Epithelial cell of proximal tubule (primary cell): ENCODE data around the gene MPIG6B. TPM values are rescaled to one million over a fixed set of nuclear protein-coding genes. Genes with fewer than 3 reads are reported as not detected.

ENCODE experiments used
- DNase-seq: peaks from one replicate; pipeline ENCODE4 v3.0.0-alpha.2; 2011; ENCODE audit warnings: low read depth
- H3K4me3 ChIP-seq: 2 replicates; pipeline ENCODE4 v1.5.1; 2011; ENCODE audit warnings: low read depth, mild to moderate bottlenecking, low read length
- CTCF ChIP-seq: conservative IDR thresholded peaks from 2 replicates; pipeline ENCODE4 v1.5.1; 2012; ENCODE audit warnings: low read depth, mild to moderate bottlenecking, low read length
- total RNA-seq: library from RNA; depleted of rRNA; stranded (reverse); fragments of >200 nt; gene quantifications from 2 replicates; pipeline ENCODE4 v1.2.3, GENCODE V29; 2015

Gene MPIG6B
- total RNA-seq, 1 donor from 2014 or later: not detected

- DNase-seq: no peak
- peak overlapping the region; percentile 95 for H3K4me3 ChIP-seq
- TF ChIP-seq CTCF: no peak
Observed at GRCh38 chr6:31734247-31734820, 11.2 kb downstream of the MPIG6B start.

GRCh38 chr6:31734821-31735406 is 11.7 kb downstream of the MPIG6B start:
- no peak for TF ChIP-seq CTCF
- DNase-seq: no peak
- peak overlapping the region; percentile 95 for H3K4me3 ChIP-seq

- TF ChIP-seq CTCF: no peak
- no peak for DNase-seq
- H3K4me3 ChIP-seq: peak within 1 kb of the TSS; percentile 95
Observed at GRCh38 chr6:31736021-31736767, 13.0 kb downstream of the MPIG6B start, which contains the start of gene CLIC1. Gene CLIC1 (minus strand): TSS chr6:31736530. CDS start chr6:31736300, 230 bp downstream.

DNA sequence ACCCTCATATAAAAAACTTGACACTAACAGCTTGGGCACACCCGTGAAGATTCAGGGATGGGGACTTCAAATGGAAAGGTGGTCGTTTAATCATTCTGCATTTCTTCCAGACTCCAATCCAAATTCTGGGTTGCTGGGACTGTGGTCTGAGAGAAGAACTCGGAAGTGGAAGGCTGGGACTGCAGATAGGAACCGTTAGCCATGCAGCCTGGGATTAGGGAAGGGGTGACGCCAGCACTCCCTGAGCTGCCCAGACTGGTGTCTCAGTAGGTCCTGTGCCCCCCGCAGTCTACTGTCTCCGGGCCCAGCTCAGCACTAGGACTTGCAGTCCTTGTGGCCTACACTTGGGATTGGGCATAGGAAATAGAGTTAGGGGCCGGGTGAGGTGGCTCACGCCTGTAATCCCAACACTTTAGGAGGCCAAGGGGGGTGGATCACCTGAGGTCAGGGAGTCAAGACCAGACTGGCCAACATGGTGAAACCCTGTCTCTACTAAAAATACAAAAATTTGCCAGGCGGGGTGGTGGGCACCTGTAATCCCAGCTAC is 13.7 kb downstream of the MPIG6B start:
- peak overlapping the region; percentile 95 for H3K4me3 ChIP-seq
- DNase-seq: no peak
- TF ChIP-seq CTCF: no peak

DNA sequence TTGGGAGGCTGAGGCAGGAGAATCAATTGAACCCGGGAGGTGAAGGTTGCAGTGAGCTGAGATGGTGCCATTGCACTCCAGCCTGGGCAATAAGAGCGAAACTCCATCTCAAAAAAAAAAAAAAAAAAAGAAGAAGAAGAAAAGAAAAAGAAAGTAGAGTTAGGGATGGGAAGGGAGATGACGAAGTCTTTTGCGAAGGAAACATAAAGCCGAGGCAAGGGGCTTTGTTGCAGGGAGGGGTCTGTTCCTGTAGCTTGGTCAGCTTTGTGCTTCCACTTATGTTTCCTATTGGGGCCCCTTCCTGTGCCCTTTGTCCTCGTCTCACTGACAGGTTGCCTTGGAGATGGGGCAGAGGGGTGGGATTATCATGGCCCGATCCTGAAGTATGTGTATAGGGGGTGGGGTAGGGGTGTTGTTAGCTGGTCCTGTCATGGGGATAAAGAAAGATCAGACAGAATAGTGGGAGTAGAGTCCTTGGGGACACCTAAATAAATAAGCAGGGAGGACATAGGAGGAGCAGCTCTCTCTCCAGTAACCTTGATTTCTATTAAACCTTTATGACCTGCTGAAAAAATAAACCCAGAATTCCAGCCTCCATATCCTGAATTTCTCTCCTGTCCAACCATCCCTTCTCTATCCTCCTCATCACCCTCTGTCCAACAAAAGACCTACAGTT is 14.3 kb downstream of the MPIG6B start:
- no peak for TF ChIP-seq CTCF
- no peak for DNase-seq
- peak overlapping the region; percentile 49 for H3K4me3 ChIP-seq

DNA sequence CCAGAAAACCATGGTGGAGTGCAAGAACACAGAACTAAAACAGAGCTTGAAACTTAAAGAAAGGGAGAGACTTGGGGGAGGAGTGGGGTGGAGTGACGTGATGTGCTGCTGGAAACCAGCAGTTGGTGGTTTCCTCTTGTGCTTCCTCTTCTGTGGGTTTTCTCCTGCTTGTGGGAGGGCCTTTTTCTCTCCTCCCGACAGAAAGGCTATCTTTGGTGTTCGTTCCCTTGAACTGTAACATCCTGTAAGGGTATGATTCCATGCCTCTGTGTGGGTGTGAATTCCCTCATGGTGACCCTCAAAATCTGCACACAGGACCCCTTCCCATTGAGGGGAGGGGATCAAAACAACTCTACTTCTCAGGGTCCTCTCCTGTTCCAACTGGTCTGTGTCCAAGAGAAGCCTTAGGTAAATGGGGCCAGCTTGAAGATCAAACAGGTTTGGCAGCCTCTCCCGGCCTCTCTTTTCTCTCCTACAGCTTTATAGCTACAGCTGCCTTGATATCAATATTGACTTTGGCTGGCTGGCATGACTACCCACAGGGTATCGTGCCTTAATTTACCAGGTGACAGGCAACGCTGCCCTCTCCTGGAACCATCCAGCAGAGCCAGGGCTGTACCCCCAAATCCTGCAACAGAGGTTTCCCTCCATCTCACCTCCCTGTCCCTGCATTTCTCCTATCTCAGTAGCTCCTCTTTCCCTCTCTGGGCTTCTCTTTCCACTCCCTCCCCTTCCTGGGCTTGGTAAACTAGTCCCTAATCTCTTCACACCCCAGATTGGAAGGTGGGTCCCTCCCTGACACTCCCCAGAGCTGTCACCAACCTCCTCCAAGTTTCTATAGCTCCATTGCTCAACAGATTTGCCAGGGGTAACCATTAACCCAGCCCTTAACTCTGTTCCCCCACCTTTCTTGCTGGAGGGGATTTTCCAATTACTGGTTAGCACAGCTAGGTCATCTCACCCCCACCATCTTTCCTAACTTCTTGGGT is 15.1 kb downstream of the MPIG6B start:
- peak; percentile 87 for DNase-seq
- peak overlapping the region; percentile 49 for H3K4me3 ChIP-seq
- TF ChIP-seq CTCF: peak; percentile 25
